AG08395 (cell line): ENCODE measurements around the gene DAAM1.

ENCODE experiments used
- DNase-seq: peaks from one replicate; pipeline ENCODE4 v3.0.0; 2012; ENCODE audit warnings: mixed read lengths, low spot score

Gene DAAM1

DNA sequence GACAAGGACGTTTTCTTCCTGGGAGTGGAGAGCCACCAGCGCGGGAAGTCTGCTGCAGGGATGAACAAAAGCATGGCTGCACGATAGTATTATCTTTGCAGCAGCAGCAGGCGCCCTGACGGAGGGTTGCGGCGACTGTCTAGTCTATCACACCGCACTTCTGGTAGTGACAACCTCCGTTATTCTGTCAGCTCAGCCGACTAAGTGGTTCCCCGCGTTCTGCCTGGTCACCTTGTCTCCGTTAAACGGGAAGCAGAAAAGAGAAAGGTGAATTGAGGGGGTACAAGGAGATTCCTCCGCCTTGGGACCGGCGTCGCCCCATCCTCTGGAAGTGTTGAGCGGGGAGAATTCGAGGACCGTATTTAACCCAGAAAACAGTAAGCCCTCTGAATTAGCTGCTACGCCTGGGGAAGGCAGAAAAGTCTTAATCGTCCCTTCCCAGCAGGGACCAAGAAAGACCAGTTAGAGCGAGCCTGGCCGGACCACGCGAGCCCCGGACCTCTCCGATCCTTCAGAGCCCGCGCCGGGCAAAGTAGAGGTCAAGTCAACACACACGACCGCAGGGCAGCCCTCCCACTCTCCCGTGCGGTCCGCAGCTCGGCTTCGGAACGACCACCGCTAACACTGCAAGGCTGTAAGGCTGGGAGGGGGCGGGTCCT lies 536 bp upstream of the DAAM1 start:
- peak; percentile 7 for DNase-seq

DNA sequence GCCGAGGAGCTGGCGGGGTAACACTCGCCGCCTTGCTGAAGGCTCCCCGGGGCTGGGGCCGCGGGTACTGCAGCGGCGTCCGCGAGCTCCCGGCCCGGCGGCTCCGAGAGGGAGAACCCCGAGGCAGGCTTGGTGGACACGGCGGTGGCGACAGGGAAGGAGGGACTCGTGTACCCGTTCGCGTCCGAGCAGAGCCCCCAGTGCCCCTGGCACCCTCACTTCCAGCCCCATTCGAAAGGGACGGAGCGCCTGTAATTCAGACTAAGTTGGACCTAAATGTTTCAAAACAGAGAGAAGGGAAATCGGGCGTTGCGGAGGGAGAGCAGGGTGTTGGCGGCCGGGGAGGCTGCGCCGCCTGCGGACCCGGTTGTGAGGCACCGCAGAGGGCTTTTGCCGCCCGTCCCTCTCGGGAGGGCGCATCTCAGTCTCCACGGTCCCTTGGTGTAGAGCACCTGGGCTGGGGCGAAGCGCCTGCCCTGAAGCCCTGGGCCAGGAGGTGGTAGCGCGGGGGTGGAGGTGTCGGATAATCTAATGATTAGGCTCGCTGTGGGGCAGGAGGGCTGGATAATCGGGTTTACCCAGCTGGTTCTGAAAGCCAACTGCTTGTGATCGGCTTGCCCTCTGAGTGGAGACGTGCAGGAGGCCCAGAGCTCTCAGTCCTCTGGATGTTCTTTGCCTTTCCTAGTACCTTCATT lies 771 bp downstream of the DAAM1 start:
- DNase-seq, result peak; percentile 32

DNA sequence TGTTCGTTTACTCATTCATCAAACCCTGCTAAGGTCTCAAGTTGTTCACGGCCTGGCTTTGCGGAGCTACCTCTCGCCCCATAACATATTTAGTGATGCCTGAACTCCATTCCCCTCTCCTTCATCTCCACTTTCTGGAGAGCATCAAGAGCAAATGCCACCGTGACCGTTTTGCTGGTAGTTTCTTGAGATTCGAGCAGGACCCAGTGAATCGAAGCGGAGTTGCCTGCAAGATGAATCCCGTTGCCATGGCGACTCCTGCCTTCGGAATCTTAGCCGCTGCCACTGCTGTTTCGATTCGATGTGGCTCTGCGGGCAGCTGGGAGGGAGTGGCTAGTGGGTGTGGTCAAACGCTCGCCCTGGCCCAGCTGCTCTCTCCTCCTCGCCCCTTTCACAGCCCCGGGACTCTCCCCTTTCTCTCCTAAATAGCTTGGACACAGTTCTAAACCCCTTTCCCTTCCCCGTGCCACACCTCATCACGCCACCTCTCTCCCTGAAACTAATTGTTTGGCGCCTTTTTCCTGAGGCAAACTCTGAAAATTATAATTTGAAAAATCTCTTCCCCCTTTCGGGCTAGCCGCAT lies 1.4 kb downstream of the DAAM1 start:
- DNase-seq, result peak; percentile 94

DNA sequence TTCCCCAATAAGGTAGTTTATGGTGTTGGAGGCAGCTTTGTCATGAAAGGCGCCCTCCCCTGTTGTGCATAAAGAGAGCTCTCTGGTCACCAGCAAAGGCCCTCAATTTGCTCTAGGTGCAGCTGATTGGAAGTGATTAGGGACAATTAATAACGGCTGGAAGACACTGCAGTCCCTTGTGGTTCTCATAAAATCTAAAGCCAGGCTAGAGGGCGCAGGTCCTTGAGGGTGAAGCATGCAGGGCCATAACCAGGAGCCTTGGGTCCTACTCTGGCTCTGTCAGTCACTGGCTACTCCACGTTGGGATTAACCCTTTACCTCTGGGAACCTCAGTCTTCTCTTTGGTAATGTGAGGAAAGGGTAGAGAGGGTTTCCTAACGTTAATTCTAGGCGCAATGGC lies 1.9 kb downstream of the DAAM1 start:
- DNase-seq, result peak; percentile 22

DNA sequence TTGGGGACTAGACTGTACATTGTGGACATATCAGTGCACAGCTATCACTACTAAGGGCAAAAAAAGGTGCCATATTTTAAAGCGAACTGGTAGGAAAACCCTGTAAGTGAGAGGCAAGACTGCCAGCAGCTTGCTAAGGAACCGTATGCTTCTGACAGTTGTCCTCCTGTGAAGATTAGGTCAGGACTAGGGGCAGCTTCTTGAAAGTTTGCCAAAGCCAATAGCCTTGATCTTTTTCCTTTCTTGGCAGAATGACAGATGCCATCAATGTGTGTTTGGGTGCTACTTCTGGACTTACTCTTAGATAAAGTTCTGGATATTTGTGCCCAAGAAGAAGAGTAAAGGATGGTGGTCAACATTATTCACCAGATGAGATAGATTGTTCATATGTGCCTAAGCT lies 7.4 kb downstream of the DAAM1 start:
- DNase-seq, result no peak

DNA sequence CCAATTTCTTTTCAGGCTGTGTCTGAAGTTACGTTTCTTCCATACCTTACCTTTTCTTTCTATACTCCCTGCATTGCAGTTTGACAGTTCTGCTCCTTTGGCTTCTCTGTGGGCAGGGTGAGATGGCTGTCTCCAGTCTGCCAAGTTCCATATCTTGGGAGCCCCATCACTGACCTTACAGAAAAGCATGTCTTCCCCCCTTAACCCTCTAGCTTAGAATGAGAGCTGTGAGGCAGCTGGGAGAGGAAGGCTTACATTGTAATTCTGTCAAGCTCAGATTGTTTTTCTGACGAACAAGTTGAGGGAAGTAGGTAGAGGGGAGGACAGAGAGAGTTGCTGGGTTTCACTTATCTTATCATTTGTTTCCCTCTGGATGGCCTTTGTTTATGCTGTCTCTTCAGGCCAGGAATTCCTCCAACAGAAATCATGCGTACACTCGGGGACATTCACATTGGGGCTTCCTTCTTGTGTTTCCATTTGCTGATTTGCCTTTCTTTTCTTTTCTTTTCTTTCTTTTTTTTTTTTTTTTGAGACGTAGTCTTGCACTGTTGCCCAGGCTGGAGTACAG lies 9.3 kb downstream of the DAAM1 start:
- DNase-seq, result no peak

DNA sequence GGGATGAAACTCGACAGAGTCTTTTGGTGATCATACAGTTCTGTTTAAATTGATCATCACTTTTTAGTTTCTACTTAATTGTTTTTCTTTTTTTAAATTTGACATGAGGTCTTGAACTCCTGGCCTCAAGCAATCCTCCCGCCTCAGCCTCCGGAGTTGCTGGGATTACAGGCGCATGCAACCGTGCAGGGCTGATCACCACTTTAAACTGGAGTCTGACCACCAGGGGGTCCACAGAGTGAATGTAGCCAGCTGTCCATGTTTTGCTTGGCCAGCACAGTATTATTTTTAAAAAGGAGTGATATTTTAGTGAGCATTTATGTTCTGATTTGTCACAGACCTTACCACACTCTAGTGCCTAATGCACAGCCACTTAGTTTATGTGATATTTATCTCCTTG lies 10.7 kb downstream of the DAAM1 start:
- no peak for DNase-seq

DNA sequence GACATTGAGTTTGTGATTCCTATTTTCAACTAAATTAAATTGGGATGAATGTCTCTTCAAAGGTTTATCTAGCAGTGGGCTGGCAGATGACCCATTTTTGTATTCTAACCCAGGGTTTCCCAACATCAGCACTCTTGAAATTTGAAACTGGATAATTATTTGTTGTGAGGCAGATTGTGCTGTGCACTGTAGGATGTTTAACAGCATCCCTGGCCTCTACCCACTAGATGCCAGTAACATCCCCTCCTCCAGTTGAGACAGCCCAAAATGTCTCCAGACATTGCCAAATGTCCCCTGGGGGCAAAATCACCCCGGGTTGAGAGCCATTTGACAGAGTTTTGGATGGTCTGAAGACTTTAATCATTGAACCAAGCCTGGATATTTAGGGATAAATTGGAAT lies 11.1 kb downstream of the DAAM1 start:
- no peak for DNase-seq

DNA sequence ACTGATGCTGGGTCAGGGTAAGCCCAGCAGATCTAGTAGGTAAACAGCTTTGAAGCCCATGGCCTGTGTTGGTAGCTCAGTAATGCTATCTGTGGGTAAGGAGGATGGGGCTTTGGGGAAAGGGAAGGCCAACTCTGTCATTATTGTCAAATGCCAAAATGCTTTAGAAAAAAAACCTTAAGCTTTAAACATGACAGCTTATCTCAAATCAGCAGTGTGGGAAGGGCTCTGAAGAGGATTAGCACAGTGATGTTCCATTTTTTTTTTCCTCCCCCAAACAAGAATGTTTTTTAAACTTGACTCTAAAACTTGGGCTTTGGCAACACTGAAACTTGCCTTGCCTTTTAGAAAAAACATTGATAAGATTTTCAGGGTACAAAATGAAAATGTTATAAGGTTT lies 11.7 kb downstream of the DAAM1 start:
- no peak for DNase-seq

DNA sequence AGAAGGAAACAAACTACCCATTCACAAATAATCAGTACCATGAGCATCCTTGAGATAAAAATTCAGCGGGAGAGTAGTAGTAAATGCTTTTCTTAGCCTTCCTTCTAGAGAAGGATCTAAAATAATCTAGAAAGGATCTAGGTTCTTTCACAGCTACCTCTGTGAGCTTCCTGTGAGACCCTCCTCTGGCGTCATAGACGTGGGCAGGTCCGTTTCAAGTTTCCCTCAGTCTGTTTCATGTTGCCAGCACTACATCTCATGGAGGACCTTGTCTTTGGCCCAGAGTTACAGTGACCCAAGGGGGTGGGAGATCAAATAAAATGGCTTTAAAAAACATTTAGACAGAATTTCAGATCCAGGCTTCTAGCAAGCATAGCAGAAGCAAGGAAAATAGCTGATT lies 13.6 kb downstream of the DAAM1 start:
- no peak for DNase-seq

DNA sequence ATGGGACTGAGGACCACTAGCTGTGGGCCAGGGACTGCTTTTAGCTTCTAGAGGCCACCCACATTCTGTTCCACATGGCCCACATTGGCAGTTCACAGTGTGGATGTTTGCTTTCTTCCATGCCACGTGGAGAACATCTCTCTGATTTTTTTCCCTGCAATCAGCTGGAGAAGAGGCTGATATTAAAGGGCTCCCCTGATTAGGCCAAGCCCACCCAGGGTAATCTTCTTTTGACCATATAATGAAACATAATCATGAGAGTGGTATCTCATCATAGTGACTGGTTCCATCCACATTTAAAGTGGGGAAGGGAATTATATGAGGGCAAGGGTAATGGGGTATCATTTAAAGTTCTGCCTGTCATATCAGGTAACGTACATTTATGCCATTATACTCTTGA lies 15.8 kb downstream of the DAAM1 start:
- DNase-seq, result no peak

DNA sequence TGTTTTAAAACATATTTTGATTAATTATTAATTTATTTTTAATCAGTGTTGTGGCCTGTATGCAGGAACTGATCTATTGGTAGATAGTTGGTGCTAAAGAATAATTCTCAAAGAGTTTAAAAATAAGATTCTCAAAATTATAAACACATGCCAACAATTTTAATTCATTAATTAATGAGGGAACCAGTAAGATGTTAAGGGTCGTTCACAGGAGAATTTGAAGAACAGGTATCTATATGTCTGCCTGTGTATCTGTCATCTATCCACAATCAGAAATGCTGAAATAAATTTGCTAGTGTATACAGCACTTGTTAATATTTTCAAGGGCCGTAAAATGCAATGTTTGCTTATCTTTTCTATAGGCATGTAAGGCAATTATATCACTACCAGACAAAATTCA lies 18.4 kb downstream of the DAAM1 start:
- DNase-seq, result no peak

DNA sequence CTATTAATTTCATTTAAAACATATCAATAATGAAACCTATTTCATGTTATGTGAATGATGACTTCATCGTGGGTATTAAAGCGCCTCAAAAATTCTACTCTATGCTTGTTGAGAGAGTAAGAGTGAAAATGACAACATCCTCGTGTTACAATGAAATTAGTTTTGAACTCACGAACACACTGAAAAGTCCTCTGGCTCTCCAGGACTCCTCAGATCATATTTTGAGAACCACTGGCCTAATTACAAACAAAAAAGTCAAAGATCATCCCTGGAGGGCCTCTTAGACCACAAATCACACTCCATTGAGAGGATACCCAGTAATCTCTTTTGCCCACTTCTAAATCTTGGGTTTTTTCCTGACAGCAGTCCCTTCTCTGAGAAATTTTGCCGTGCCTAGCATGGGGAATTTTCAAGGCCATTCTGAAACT lies 19.1 kb downstream of the DAAM1 start:
- no peak for DNase-seq

DNA sequence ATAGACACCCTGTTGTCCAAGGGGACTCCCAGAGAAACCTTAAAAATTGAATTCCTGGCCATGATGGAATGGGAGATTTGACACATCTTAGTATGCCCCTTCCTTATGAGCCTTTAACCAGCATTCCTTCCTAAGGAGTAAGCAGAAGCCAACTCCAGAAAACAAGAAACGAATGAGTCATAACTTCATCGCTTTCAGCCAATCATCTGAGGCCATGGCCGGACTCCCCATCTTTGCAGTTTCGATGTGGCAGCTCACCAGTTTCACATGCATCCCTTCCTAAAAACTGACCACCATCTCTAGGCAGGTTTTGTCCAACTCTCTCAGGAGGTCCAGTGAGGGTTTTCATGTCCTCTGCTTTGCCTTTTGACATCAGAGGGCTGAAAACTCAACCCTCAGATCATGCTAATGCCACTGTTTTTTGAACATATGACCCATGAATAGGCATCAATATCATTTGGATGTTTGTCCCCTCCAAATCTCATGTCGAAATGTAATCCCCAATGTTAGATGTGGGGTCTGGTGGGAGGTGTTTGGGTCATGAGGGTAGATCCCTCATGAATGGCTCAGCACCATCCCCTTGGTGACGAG lies 19.9 kb downstream of the DAAM1 start:
- peak; percentile 61 for DNase-seq

DNA sequence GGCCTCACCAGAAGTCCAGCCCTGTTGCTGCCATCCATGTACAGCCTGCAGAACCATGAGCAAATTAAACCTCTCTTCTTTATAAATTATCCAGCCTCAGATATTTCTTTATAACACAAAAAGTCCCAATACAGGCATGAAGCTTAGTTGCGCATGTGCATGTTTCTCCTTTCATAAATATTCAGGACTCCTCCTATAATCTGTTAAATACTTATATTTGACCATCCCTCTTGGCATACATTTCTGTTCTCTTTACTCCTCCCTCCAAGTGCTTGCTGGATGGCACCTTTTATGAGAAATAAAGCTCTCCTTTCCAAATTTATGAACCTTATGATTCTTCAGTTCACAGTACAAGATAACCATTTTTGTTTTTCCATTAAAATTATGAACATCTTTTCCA lies 20.5 kb downstream of the DAAM1 start:
- no peak for DNase-seq

DNA sequence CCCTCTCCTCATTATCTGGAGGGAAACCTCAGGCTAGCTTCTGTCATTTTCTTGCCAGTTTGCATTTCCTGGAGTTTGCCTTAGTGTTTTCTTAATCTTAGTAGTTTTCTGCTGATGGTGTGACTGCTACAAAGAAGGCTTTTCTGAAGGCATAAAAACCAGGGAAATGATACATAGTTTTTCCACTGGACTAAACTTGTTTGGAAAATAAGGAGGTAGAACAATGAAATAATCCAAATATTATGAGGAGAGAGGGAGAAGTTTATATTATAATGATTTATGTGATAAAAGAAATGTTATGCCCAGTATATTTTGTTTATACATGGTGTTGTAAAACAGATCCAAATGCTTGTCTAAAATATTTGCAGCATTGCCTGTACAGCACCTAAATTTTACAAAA lies 22.2 kb downstream of the DAAM1 start:
- no peak for DNase-seq

DNA sequence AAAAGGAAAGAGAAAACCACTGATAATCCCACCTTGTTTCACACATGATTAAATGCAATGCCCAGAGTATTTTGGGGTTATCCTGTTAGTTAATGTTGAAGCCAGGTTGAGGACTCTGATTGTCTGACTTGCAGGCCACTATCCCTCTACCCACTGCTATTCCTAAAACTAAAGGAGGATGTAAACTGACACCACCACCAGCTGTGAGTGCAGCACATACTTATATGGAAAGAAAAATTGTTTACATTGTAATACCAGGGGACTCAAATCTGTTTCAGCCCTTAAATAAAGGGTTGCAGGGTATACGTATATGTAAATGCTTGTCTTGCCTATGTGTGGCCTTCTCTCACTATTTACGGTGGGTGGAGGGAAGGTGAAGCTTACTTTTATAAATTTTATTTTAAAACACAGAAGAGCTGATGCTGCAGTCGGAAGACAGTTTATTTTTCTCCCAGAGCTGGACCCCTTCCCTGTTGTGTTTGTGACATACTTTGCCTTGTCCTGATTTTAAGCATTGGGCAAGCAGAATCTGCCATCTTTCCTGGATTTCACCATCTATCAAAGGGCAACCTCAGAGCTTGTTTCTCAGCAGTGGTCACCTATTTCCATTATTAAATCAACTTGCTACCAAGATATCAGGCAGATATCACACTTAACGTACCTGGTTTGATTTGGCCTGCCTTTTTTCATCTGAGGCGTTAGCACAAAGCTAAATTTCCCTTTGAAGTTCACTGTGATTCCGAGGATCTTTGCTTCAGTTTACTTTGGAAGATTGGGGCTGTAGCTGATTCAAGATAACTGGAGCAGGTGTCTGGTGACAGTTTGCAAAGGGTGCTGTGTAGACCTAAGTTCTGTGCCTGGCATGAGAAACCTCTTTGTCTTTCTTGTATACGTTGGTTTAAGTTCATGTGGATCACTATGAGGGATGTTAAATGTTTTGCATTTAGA lies 25.2 kb downstream of the DAAM1 start:
- DNase-seq, result no peak

DNA sequence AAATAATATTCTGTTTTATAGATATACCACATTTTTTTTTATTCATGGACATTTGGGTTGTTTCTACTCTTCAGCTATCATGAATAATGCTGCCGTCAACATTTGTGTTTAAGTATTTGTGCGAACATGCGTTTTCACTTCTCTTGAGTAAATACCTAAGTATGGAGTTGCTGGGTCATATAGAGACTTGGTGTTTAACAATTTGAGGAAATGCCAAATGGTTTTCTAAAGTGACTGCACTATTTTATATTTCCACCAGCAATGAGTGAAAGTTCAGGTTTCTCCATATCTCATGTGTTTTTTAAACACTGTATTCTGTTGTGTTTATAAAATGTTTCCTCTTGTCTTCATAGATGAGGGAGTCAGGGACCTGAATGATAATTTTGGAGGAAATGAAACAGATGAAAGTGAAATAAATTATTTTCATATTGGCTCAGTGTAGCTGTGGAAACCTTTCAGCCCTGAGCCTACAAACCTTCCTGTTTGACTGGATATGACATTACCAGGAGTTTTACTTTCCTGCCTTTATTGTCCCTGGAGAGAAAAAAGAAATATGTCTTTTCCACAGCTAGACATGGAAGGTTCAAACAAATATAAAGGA lies 26.3 kb downstream of the DAAM1 start:
- DNase-seq, result no peak

DNA sequence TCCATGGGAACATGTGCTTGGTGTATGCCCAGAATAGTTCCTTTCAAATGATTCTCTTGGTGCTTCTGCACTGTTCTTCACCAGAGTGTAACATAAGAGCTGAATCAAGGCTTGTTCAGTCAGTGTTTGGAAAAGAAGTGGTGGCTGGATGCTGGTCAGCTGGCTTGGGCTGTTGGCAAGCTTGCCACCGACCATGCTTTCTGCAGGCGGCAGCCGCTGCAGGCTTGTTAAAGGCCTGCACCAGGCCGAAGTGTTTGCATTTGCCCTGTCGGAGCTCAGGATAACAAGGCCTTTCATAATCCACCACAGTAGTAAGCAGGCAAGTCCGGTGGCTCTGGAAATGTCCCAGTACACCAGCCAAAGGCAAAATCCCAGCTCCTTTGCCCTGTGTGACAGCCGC lies 26.9 kb downstream of the DAAM1 start:
- DNase-seq, result peak; percentile 78

DNA sequence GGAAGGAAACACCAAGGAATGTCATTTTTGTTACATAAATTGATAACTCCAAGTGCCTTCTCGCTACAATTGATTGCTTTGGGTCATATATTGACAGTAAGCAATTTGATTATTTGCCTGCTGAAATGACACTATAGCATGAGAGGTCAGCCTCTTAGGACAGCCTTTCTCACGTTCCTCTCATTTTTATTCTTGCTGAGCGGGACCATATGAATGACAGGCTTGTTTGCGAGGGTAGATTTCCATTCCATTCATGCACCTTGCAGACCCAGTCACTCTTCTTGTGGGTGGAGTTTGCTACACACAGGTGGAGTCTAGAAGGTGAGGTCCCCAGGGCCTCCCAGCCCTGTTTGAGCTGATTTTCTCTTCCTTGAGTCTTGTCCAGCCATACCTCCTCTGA lies 27.3 kb downstream of the DAAM1 start:
- no peak for DNase-seq

DNA sequence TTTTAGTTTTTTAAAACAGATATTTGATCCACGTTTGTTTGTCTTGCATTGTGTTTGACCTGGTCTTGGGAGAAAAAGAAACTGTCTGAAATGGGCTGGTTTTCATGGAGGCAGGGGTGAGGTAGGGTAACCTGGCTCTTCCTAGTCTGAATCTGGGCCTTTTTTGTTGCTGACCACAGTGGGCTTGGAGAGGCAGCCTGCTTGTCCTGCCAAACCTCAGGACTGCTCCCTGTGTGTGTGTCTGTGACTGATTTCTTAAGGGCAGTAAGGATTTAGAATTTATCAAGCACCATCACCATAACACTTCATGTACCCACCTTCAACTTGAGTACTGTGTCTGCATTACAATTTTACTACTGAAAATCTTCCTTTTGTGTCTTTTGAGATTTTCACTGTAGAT lies 28.5 kb downstream of the DAAM1 start:
- no peak for DNase-seq
